IMR-90 (cell line): ENCODE results near the gene LSM14A.

Experiments
- CEBPB ChIP-seq: IDR thresholded peaks from 2 replicates; pipeline ENCODE4 v1.6.1; 2012; ENCODE audit warnings: low read depth, low read length, improper control_type of control experiment
- CHD1 ChIP-seq: IDR thresholded peaks from 2 replicates; pipeline ENCODE4 v1.6.1; 2012; ENCODE audit warnings: low read depth, low read length, improper control_type of control experiment
- CTCF ChIP-seq: conservative IDR thresholded peaks from 2 replicates; pipeline ENCODE4 v1.5.1; 2012; ENCODE audit warnings: mild to moderate bottlenecking, low read depth, low read length, improper control_type of control experiment
- FOS ChIP-seq: fragments of 150-350 bp; IDR thresholded peaks from 2 replicates; pipeline ENCODE4 v1.6.1; 2016; ENCODE audit warnings: low read depth, low read length
- MAFK ChIP-seq: IDR thresholded peaks from 2 replicates; pipeline ENCODE4 v1.6.1; 2012; ENCODE audit warnings: low read depth, low read length, improper control_type of control experiment
- MXI1 ChIP-seq: IDR thresholded peaks from 2 replicates; pipeline ENCODE4 v1.6.1; 2012; ENCODE audit warnings: low read depth, mild to moderate bottlenecking, low read length, moderate library complexity, borderline replicate concordance
- POLR2A ChIP-seq: IDR thresholded peaks from 2 replicates; pipeline ENCODE4 v1.6.1; 2012; ENCODE audit warnings: mild to moderate bottlenecking, low read depth, low read length
- RAD21 ChIP-seq: IDR thresholded peaks from 2 replicates; pipeline ENCODE4 v1.6.1; 2012; ENCODE audit warnings: low read length, improper control_type of control experiment
- RCOR1 ChIP-seq: IDR thresholded peaks from 2 replicates; pipeline ENCODE4 v1.6.1; 2012; ENCODE audit warnings: mild to moderate bottlenecking, low read length, improper control_type of control experiment; ENCODE audit not compliant: insufficient replicate concordance
- RFX5 ChIP-seq: IDR thresholded peaks from 2 replicates; pipeline ENCODE4 v1.8.0; 2012; ENCODE audit warnings: low read depth, mild to moderate bottlenecking, low read length, moderate library complexity
- SMC3 ChIP-seq: fragments of 150-350 bp; IDR thresholded peaks from 2 replicates; pipeline ENCODE4 v1.6.1; 2016; ENCODE audit warnings: low read depth, mild to moderate bottlenecking, antibody characterized with exemption, low read length, moderate library complexity
- TF ChIP-seq, protein P1 (sequence below): fragments of 150-350 bp; IDR thresholded peaks from 2 replicates; pipeline ENCODE4 v1.6.1; 2017; ENCODE audit warnings: mild to moderate bottlenecking, antibody characterized with exemption, low read length, low read depth
- TF ChIP-seq, protein P2 (sequence below): fragments of 150-350 bp; IDR thresholded peaks from 2 replicates; pipeline ENCODE4 v1.6.1; 2016; ENCODE audit warnings: low read depth, mild to moderate bottlenecking, low read length, moderate library complexity, borderline replicate concordance

GRCh38 chr19:34150558-34150957 is 21.7 kb upstream of the LSM14A start:
- TF ChIP-seq CEBPB (no peak), POLR2A (no peak), CTCF (no peak), SMC3 (no peak), MAFK (no peak), RAD21 (no peak), FOS (no peak), CHD1 (no peak), MXI1 (no peak), RFX5 (no peak), RCOR1 (no peak)
- TF ChIP-seq, protein P1, sequence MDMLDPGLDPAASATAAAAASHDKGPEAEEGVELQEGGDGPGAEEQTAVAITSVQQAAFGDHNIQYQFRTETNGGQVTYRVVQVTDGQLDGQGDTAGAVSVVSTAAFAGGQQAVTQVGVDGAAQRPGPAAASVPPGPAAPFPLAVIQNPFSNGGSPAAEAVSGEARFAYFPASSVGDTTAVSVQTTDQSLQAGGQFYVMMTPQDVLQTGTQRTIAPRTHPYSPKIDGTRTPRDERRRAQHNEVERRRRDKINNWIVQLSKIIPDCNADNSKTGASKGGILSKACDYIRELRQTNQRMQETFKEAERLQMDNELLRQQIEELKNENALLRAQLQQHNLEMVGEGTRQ: no peak
- TF ChIP-seq, protein P2, sequence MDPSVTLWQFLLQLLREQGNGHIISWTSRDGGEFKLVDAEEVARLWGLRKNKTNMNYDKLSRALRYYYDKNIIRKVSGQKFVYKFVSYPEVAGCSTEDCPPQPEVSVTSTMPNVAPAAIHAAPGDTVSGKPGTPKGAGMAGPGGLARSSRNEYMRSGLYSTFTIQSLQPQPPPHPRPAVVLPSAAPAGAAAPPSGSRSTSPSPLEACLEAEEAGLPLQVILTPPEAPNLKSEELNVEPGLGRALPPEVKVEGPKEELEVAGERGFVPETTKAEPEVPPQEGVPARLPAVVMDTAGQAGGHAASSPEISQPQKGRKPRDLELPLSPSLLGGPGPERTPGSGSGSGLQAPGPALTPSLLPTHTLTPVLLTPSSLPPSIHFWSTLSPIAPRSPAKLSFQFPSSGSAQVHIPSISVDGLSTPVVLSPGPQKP: no peak
